WTC11 (cell line): ENCODE data around the gene PSME2.

Experiments used
- ATF3 ChIP-seq: sonication (generic); formaldehyde crosslinking; conservative IDR thresholded peaks from 2 replicates; pipeline ENCODE4 v1.8.1; 2022; ENCODE audit warnings: mild to moderate bottlenecking, missing genetic modification reagents
- CTCF ChIP-seq: fragments of 200-600 bp; IDR thresholded peaks from 2 replicates; pipeline ENCODE4 v1.8.0; 2022; ENCODE audit warnings: antibody characterized with exemption
- JUN ChIP-seq: sonication (generic); formaldehyde crosslinking; IDR thresholded peaks from 2 replicates; pipeline ENCODE4 v1.8.0; 2023; ENCODE audit warnings: mild to moderate bottlenecking, missing genetic modification reagents
- MAX ChIP-seq: sonication (generic); formaldehyde crosslinking; IDR thresholded peaks from 2 replicates; pipeline ENCODE4 v1.8.0; 2022; ENCODE audit warnings: mild to moderate bottlenecking, missing genetic modification reagents
- SP1 ChIP-seq: sonication (generic); formaldehyde crosslinking; conservative IDR thresholded peaks from 2 replicates; pipeline ENCODE4 v1.8.1; 2022; ENCODE audit warnings: missing genetic modification reagents

- no peak for TF ChIP-seq CTCF
- no peak for TF ChIP-seq JUN (CRISPR knock-in tag)
- no peak for TF ChIP-seq ATF3 (CRISPR knock-in tag)
- TF ChIP-seq SP1 (CRISPR knock-in tag) = no peak
- TF ChIP-seq MAX (CRISPR knock-in tag) = no peak
Observed at GRCh38 chr14:24094841-24095270, 51.6 kb downstream of the PSME2 start.
